Keratinocyte (primary cell): ENCODE measurements around the gene IFI35.

Experiments used
- CTCF ChIP-seq, 3 experiments: IDR thresholded peaks in 1 of 3; conservative IDR thresholded peaks in 1 of 3; optimal IDR thresholded peaks in 1 of 3; 2 replicates in 2 of 3; 3 replicates in 1 of 3; pipeline versions ENCODE3 to v1.5.1; 2011; ENCODE audit warnings: low read length in 3 of 3, mild to moderate bottlenecking in 3 of 3, moderate library complexity in 2 of 3, control low read depth in 1 of 3, inconsistent platforms in 1 of 3; ENCODE audit not compliant: insufficient read depth in 2 of 3; ENCODE audit errors: extremely low read depth in 1 of 3
- EZH2 ChIP-seq: IDR thresholded peaks from one replicate; pipeline ENCODE4 v1.6.1; 2012; ENCODE audit warnings: inconsistent platforms, mild to moderate bottlenecking, low read length, moderate library complexity

DNA sequence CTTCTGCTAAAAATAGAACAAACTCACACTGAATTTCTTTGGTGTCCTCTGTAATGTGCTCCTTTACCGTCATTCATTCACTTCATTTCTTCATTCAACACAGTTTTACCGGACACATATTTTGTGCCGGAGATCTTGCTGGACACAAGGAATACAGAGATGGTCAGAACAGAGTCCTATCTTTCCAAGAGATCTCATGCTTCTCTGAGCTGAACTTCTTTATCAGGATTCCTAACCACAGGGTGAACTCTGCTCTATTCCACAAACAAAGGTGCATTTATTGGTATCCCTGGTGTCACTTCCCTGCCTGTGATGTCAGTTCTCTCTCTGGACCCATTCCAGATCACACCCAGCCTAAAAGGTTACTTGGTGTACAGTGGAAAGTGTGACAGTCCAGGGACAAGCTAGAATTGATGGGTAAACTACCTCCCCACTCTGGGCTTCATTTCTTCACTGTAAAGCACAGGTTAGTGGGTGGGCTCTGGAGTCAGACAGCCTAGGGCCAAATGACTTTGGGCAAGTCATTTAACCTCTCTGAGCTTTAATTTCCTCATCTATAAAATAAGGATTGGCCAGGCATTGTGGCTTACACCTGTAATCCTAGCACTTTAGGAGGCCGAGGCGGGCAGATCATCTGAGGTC, 4.2 kb downstream of the IFI35 start:
- TF ChIP-seq CTCF (optimal IDR thresholded peaks at IDR 0.05 in 1 of 3, IDR thresholded peaks at IDR 0.05 in 1 of 3, conservative IDR thresholded peaks at IDR 0.05 in 1 of 3; ENCODE audit: extremely low read depth in 1 of 3, insufficient read depth in 2 of 3, low read length in 3 of 3) = no peak
- TF ChIP-seq EZH2 = no peak
